Activated naive CD4-positive, alpha-beta T cell treated with anti-CD3 and anti-CD28 coated beads for 36 hours (primary cell): ENCODE measurements around the gene LDLRAD4. TPM values are rescaled to one million over a fixed set of nuclear protein-coding genes. Genes with fewer than 3 reads are reported as not detected.

Source experiments
- CTCF ChIA-PET: fragments of 350-600 bp; sonication (Branson Sonifier 250); formaldehyde crosslinking; loops from one replicate; lab custom pipeline; 2021; ENCODE audit warnings: antibody characterized with exemption; lab: Charles Lee
- DNase-seq: peaks from one replicate; pipeline ENCODE4 v3.0.0-alpha.2; 2020
- H3K27ac Mint-ChIP-seq: one replicate; pipeline ENCODE4 v1.8.0; 2021; ENCODE audit warnings: mild to moderate bottlenecking, mixed read lengths
- H3K27me3 Mint-ChIP-seq: one replicate; pipeline ENCODE4 v1.8.0; 2021; ENCODE audit warnings: low read depth, mixed read lengths
- H3K36me3 Mint-ChIP-seq: one replicate; pipeline ENCODE4 v1.8.0; 2021; ENCODE audit warnings: low read depth, mixed read lengths
- H3K4me1 Mint-ChIP-seq: one replicate; pipeline ENCODE4 v1.8.0; 2021; ENCODE audit warnings: low read depth, mixed read lengths
- H3K4me3 Mint-ChIP-seq: one replicate; pipeline ENCODE4 v1.8.0; 2021; ENCODE audit warnings: mild to moderate bottlenecking, moderate library complexity, mixed read lengths
- H3K9me3 Mint-ChIP-seq: one replicate; pipeline ENCODE4 v1.8.0; 2021; ENCODE audit warnings: mixed read lengths
- intact Hi-C: fragments of 100-400 bp; cut with micrococcal nuclease; formaldehyde crosslinking; loops from one replicate; pipeline ENCODE4 v1.15.1; 2023
- total RNA-seq, 2 experiments: library from RNA; stranded (reverse); gene quantifications; one replicate each; pipeline ENCODE4 v1.2.3, GENCODE V29; 2021

The LDLRAD4 gene
- total RNA-seq, 2 experiments from 2014 or later: 19.4 to 21.3 TPM

DNA sequence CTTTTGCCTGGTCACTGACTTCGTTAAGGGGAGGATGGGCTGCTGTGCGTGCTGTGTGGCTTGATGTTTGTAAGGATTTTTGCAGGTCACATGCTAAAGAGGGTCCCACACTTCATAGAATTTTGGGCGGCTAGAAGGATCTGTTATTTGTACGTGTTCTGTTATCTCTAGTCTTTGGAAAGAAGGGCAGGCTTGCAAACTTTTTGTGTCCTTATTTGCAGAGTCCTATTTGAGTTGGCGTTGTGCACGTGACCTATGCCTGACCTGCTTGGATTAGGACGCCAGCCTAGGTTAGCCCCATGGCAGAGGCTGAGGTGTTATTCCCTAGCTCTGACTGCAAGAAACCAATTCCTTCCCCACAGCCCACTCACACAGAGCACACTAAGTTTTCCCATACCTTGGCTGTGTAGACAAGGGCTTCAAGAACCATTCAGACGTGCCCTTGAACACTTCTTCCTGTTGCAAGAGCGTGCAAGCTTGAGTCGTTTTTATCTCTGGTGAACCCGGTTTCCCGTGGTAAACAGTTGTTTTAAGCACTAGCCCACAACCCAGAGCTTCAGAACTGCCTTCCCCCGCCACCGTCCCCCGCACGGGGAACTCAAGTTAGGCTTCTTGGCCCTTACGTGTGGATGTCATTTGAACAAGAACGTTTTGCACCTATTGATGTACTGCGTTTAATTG, 94.6 kb downstream of the LDLRAD4 start:
- Mint-ChIP-seq H3K36me3 (peaks cover 10% of the 10 kb centered on the region), H3K4me3 (peak overlapping the region; percentile 33), H3K4me1 (peaks cover 40% of the 10 kb centered on the region), H3K27me3 (no peaks in the 10 kb centered on the region), H3K9me3 (peaks cover 16% of the 10 kb centered on the region), H3K27ac (no peak overlapping the region)
- peak; percentile 43 for DNase-seq
- CTCF ChIA-PET: no interaction called here
- intact Hi-C loops: loop anchor here (5.0 kb wide), 1 partner anchor 96 kb away; the partner anchor contains the start of gene LDLRAD4

DNA sequence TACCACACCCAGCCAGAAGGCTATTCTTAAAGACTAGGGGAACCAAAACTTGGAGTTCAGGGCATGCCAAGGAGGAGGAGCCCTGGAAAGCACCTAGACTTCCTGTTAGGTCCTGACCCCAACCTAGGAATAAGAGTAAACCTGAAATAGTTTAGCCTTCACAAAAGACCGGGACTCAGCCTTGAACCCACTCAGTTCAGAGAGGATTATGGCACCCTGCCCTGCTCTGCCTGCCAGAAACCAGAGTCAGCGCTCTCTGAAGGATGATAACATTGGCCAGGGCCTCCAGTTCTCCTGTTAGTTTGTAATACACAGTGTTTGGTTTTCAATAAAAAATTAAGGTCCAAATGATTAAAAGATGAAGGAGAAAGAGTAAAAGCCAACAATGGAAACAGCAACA, 96.4 kb downstream of the LDLRAD4 start:
- Mint-ChIP-seq H3K27me3 (no peaks in the 10 kb centered on the region), H3K4me1 (peaks cover 27% of the 10 kb centered on the region), H3K4me3 (no peak overlapping the region), H3K9me3 (peaks cover 16% of the 10 kb centered on the region), H3K36me3 (peaks cover 10% of the 10 kb centered on the region), H3K27ac (no peak overlapping the region)
- CTCF ChIA-PET: interaction anchor here (0.6 to 1.2 kb wide), 3 partner anchors 38 to 92 kb away, joined by 3 to 6 read pairs (median 4); no protein-coding TSS in a partner anchor
- DNase-seq: no peak
- intact Hi-C loops: loop anchor here (5.0 kb wide), 1 partner anchor 98 kb away; the partner anchor contains the start of gene LDLRAD4

DNA sequence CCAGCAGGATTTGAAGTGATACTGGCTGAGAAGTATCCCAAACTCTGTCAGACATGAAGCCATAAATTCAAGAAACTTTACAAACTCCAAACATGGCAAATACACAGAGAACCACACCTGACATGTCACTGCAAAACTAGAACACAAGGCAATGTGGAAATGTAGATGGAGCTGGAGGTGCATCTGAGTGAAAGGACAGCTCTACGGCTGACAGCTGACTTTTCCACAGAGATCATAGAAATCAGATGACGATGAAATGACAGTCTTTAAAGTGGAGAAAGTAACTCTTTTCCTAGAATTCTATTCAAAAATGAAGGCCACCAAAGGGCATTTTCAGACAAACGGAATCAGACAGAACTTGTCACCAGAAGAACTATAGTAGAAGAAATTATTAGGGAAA, 97.5 kb downstream of the LDLRAD4 start:
- intact Hi-C loops: no loop called here
- no peak overlapping the region for H3K27ac Mint-ChIP-seq
- peaks cover 27% of the 10 kb centered on the region for H3K4me1 Mint-ChIP-seq
- no peak overlapping the region for H3K4me3 Mint-ChIP-seq
- no peak for DNase-seq
- CTCF ChIA-PET: no interaction called here
- H3K9me3 Mint-ChIP-seq: peaks cover 16% of the 10 kb centered on the region
- peaks cover 10% of the 10 kb centered on the region for H3K36me3 Mint-ChIP-seq
- H3K27me3 Mint-ChIP-seq: no peaks in the 10 kb centered on the region

DNA sequence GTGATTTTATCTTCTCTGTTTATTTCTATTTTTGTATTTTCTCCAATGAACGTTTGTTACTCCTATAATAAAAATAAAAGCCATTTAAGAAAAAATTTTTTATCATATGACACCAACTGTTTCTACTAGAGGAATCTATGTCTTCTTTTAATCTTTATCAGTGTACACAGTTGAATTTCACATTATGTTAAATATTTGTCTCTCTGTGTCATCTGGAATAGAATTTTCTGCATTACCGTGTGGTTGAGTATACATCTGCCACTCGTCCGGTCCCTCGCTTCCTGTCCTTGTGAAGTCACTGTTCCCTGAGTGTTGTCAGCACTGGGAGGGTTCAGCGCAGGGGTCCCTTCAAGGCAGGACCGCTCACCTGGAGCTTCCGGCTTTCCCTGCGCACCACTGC, 99.2 kb downstream of the LDLRAD4 start:
- Mint-ChIP-seq H3K4me3 (no peak overlapping the region), H3K36me3 (peaks cover 10% of the 10 kb centered on the region), H3K27me3 (no peaks in the 10 kb centered on the region), H3K4me1 (peaks cover 20% of the 10 kb centered on the region), H3K9me3 (peaks cover 16% of the 10 kb centered on the region), H3K27ac (no peak overlapping the region)
- DNase-seq: no peak
- CTCF ChIA-PET: interaction anchor here (0.6 kb wide), 2 partner anchors 21 to 96 kb away, joined by 3 to 4 read pairs; no protein-coding TSS in a partner anchor
- intact Hi-C loops: no loop called here

DNA sequence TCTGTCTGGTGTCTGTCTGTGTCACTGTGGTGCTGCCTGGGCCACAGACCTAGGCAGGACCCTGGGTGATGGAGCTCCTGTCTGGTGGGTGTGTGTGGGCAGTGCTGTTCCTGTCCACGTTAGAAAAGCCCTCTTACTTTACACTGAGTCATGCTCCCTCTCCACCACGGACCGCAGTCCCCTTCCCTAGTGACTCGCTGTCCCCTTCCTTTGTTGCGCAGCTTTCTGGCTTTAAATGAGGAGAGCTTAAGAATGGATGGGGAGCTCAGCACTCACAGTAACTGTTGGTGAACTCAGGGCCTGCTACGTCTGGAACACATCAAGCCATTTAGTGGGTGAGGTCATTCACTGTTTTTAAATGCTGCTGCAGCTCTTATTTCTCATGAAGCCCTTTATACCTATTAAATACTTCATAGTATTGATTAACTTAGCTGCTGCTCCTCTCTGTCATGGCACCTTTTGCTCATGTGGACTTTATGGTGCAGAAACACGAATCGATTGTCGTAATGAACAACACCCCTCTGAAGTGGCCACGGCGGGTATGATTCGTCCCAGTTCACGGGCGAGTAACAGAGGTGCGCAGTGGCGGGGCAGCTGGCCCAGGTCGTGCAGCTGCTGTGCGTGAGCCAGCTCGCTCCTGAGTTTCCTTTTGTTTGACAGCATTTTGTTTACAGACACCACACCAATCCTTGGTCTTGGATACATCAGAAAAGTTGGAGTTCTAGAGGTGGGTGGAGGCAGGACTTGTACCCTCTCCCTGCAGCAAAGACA, 100.4 kb downstream of the LDLRAD4 start:
- Mint-ChIP-seq H3K4me3 (no peak overlapping the region), H3K27ac (no peak overlapping the region), H3K27me3 (no peaks in the 10 kb centered on the region), H3K36me3 (peaks cover 10% of the 10 kb centered on the region), H3K4me1 (peaks cover 9% of the 10 kb centered on the region), H3K9me3 (peaks cover 16% of the 10 kb centered on the region)
- CTCF ChIA-PET: interaction anchor here (0.6 kb wide), 1 partner anchor 20 kb away, joined by 4 read pairs; no protein-coding TSS in a partner anchor
- DNase-seq: no peak
- intact Hi-C loops: no loop called here

DNA sequence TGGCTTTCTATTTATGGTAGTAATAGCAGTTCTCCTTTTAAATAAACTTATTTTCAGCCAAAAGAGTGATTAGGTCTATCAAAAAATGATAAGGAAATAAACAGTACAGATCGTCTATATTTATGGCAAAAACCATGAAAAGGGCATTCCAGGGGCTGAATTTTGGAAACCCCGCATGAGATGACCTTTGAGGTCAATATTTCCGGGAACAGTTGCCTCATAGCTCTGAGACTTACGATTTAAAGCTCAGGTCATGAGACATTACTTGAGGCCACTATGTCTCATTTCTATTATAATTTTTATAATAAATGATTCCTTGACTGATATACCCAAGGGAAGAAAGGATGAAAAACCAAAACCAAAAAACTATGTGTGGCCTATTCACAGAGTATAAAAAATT, 101.1 kb downstream of the LDLRAD4 start:
- Mint-ChIP-seq H3K27me3 (no peaks in the 10 kb centered on the region), H3K4me1 (peaks cover 2% of the 10 kb centered on the region), H3K9me3 (peaks cover 16% of the 10 kb centered on the region), H3K27ac (no peak overlapping the region), H3K4me3 (no peak overlapping the region), H3K36me3 (peaks cover 8% of the 10 kb centered on the region)
- CTCF ChIA-PET: no interaction called here
- intact Hi-C loops: no loop called here
- DNase-seq: no peak

GRCh38 chr18:13320096-13320495, 101.5 kb downstream of the LDLRAD4 start:
- no peak overlapping the region for H3K27ac Mint-ChIP-seq
- peaks cover 7% of the 10 kb centered on the region for H3K36me3 Mint-ChIP-seq
- H3K27me3 Mint-ChIP-seq: no peaks in the 10 kb centered on the region
- no peaks in the 10 kb centered on the region for H3K4me1 Mint-ChIP-seq
- H3K4me3 Mint-ChIP-seq: no peak overlapping the region
- peaks cover 16% of the 10 kb centered on the region for H3K9me3 Mint-ChIP-seq
- CTCF ChIA-PET: no interaction called here
- intact Hi-C loops: no loop called here
- DNase-seq: no peak

DNA sequence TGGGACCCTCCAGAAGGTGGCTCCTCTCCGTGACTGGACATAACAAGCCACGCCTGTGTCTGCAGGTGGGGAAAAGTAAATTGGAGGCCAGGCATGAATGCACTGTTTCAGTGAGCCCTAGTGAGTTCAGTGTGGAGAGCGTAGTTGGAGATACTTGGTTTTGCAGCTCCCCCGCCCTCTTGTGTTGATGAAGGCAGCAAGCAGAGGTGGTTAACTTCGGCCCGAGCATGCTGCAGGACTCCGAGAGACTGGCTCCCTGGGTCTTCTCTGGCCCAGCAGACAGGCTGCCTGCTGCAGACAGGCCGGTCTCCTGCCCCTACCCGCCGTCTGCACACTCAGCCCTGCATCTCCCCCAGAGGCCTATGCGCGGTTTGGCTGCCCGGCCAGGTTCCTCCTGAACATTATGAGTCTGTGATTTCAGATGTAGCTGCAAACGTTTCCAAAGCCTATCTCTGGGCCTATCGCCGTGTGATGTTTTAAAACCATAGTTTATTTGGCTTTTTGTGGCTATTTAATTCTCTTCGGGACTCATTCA, 102.4 kb downstream of the LDLRAD4 start:
- H3K9me3 Mint-ChIP-seq: peaks cover 10% of the 10 kb centered on the region
- CTCF ChIA-PET: interaction anchor here (1.4 kb wide), 1 partner anchor 105 kb away, joined by 5 read pairs; no protein-coding TSS in a partner anchor
- peaks cover 3% of the 10 kb centered on the region for H3K36me3 Mint-ChIP-seq
- no peak for DNase-seq
- no peaks in the 10 kb centered on the region for H3K4me1 Mint-ChIP-seq
- H3K27ac Mint-ChIP-seq: no peak overlapping the region
- H3K27me3 Mint-ChIP-seq: no peaks in the 10 kb centered on the region
- intact Hi-C loops: no loop called here
- H3K4me3 Mint-ChIP-seq: no peak overlapping the region

DNA sequence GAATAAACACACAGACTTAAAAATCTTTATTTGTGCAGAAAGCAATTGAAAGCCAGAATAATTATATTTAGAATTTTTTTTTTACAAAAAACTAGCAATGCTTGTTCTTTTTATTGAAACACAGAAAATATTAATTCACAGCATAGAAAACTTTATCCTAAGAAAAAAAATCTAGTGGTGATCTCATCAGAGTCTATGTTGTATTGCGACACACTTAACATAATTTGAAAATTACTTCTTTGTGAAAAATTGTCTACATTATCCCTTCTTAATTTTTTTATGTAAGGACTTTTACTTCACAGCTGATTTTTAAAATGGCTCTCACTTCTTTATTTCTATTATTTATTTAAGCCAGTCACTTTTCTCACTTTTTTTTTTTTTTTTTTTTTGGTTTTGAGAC, 103.4 kb downstream of the LDLRAD4 start:
- Mint-ChIP-seq H3K36me3 (no peaks in the 10 kb centered on the region), H3K4me1 (no peaks in the 10 kb centered on the region), H3K27ac (no peak overlapping the region), H3K9me3 (peaks cover under 1% of the 10 kb centered on the region), H3K27me3 (no peaks in the 10 kb centered on the region), H3K4me3 (no peak overlapping the region)
- CTCF ChIA-PET: interaction anchor here (1.4 kb wide), 1 partner anchor 106 kb away, joined by 5 read pairs; no protein-coding TSS in a partner anchor
- intact Hi-C loops: no loop called here
- DNase-seq: no peak

DNA sequence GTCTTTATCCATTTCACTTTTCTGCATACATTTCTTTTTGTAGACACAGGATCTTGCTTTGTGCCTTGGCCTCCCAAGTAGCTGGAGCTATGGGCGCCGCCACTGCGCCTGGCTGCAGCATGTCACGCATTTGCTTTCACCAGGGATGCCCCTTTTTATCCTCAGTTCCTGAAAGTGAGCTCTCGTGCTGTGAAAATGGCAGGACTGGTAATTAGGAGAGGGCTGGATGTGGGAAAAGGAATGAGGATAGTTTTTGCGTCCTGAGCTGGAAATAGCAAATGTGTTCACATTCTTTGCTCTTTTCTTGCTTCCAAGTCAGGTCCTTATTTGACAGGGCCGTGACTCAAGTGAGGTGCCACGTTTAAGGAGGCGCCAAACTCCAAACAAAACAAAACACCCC, 104.6 kb downstream of the LDLRAD4 start:
- Mint-ChIP-seq H3K36me3 (no peaks in the 10 kb centered on the region), H3K4me1 (no peaks in the 10 kb centered on the region), H3K27ac (no peak overlapping the region), H3K9me3 (no peaks in the 10 kb centered on the region), H3K27me3 (no peaks in the 10 kb centered on the region), H3K4me3 (no peak overlapping the region)
- intact Hi-C loops: no loop called here
- CTCF ChIA-PET: no interaction called here
- DNase-seq: no peak

GRCh38 chr18:13324880-13325279, 106.3 kb downstream of the LDLRAD4 start:
- H3K27me3 Mint-ChIP-seq: no peaks in the 10 kb centered on the region
- DNase-seq: no peak
- no peaks in the 10 kb centered on the region for H3K9me3 Mint-ChIP-seq
- H3K4me3 Mint-ChIP-seq: no peak overlapping the region
- intact Hi-C loops: no loop called here
- CTCF ChIA-PET: interaction anchor here (0.6 kb wide), 1 partner anchor 491 kb away, joined by 3 read pairs; no protein-coding TSS in a partner anchor
- no peak overlapping the region for H3K27ac Mint-ChIP-seq
- no peaks in the 10 kb centered on the region for H3K36me3 Mint-ChIP-seq
- H3K4me1 Mint-ChIP-seq: no peaks in the 10 kb centered on the region

DNA sequence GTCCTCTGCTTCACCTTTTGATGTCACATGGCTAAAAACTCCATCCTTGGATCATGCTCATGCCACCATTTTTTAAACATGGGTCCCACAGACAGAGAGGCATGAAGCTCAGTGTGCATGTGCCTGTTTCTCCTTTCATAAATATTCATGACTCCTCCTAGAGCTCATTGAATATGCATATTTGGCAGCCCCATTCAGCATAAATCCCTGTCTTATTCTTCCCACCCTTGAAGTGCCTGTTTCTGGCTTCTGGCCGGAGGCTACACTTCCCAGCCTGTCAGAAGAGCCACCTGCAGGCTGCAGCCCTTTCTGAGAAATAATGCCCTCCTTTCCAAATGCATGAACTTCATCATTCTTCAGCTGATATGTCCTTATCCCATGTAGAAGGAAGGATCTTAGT, 109.7 kb downstream of the LDLRAD4 start:
- DNase-seq: no peak
- CTCF ChIA-PET: interaction anchor here (1.3 kb wide), 1 partner anchor 17 kb away, joined by 3 read pairs; no protein-coding TSS in a partner anchor
- intact Hi-C loops: no loop called here
- Mint-ChIP-seq H3K27me3 (no peaks in the 10 kb centered on the region), H3K36me3 (no peaks in the 10 kb centered on the region), H3K4me1 (peaks cover 5% of the 10 kb centered on the region), H3K27ac (no peak overlapping the region), H3K4me3 (no peak overlapping the region), H3K9me3 (no peaks in the 10 kb centered on the region)
